Activated CD8-positive, alpha-beta memory T cell treated with anti-CD3 and anti-CD28 coated beads for 4 hours (primary cell): ENCODE data around the gene RWDD4.
"Not testable (repeated sequence)": the region's sequence is repeated elsewhere in the genome, so short reads cannot be mapped to it uniquely, and the experiment has no call there.

Source experiments
- DNase-seq, 2 donors: peaks; one replicate each; pipeline ENCODE4 v3.0.0-alpha.2; 2020; ENCODE audit warnings: low read depth in 2 of 2

The RWDD4 gene

DNA sequence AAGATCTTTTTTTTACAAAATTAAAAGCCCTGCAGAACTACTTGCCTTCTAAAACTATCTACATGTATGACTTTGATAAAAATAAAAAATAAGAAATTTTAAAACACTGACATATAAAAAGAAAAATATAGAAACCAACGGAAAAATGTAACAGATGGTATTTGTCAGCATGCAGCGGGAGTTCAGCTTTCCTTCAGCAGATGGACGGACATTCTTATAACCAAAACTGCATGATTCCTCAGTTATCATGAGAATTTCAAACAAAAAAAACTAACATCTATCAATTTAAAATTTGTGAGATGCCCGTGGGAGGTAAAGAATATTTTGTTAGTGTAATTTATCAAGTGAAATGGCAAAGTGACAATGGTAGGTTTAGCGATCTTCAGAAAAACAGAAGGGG is 23.2 kb downstream of the RWDD4 start:
- no peak for DNase-seq

DNA sequence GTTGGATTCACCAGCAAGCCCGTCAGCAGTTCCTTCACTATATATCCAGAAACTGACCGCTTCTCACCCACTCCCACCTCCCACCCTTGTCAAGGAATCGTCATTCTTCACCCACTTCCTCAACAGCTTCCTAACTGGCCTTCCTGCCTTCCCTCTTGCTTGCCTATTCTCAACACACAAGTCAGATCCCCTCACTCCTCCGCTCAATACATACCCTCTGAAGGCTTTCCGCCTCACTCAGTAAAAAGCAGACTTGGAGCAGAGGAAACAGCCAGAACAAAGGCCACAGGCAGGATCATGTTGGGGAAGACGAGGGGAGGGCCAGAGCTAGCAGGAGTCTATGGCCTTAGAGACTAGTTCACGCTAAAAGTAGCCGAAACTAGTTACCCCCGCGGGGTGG is 23.7 kb downstream of the RWDD4 start:
- no peak for DNase-seq

DNA sequence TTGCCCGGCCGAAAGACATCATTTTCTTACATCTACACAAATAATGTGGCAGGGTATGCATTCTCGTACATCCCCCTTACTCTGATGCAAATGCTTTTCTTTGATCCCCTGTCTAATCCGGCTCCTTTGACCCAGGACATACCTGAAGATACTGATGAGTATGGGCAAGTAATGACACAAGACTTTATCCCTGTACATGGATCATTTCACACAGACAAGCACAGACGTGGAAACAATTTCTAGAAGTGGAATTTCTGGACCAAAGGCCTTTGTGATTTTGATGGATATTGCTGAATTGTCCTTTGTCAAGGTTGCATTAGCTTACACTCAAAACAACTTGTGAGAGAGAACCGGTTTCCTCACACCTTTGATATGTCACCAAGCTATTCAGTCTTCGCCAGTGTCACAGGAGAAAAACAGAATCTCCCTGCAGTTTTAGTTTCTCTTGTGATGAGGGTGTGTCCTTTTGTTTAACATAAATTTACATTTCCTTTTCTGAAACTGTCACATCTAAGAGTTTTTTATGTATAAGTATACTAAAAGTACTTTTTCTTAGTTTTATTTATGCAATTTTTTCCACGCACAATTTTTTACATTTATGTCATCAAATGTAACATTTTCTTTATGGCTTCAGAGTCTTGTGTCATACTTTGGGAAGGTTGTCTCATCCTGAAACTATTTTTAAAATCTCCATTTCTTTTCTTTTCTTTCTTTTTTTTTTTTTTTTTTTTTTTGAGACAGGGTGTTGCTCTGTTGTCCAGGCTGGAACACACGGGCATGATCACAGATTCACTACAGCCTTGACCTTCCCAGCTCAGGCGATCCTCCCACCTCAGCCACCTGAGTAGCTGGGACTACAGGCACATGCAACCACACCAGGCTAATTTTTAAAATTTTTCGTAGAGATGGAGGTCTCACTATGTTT is 25.2 kb downstream of the RWDD4 start:
- DNase-seq: no peak

DNA sequence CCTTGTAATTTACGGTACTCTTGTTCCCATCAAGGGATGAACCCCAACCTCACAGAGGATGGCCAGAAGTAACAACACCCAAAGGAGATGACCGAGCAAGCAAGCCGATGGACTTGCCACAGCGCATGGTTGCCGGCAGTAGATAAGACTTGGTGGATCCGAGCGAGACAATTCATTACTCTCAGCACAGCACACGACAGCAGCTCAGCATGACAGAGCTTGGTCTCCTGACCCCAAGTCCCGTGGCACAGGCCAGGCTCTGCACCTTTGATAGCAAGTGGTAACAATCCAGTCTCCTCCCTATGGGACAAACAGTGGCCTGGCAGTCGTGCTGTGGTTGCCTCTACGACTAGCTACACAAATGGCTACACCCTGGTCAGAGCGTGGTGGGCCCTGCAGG is 26.3 kb downstream of the RWDD4 start:
- DNase-seq: no peak

DNA sequence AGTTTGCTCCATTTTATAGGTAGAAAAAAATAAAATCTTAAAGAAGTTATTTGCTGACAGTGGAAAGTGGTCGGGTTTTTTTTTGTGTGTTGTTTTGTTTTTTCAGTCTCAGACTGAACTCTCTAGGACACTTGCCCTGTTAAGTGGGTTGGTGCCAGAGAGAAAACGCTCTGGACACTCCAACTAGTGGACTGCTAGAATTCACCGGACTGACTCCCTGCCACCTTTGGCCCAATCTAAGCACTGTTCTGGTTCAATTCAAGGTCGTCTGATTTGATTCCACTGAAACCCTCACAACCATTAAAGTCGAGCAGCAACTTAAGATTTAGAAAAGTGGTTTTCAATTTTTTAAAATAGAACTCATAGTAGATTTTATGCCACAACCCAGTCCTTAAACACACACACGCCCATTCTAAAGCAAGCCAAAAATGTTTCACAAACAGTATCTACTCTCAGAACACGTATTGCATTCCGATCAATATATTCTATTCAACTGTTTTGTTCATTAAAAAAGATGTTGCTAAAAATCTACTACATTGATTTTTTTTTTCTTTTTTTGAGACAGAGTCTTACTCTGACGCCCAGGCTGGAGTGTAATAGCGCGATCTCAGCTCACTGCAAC is 27.3 kb downstream of the RWDD4 start:
- no peak for DNase-seq

DNA sequence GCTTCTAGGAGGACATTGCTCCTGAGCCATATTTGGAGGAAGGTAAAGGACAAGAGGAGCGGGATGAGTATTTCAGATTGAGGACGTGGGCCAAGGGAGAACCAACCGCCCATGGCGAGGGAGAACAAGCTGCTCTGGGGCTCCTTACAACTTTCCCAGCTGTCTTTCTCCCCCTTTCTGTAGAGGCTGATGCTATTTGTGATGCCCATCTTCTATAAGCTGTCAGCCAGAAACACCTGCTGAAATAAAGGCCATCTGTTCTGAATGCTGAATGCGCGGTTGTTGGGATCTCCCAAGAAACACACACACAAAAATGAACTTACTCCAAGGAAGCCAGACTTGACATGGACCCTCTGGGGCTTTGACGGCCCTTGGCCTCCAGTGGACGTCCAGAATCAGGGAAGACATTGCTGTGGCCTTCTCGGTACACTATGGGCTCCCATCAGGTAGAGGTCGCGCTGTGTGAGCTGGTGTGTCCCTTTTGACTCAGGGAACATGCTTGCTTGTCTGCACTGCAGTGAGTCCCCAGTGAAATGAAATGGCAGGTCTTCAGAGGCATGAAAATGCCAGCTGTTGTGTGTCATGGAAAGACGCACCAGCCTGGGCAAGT is 30.9 kb downstream of the RWDD4 start:
- DNase-seq: no peak

DNA sequence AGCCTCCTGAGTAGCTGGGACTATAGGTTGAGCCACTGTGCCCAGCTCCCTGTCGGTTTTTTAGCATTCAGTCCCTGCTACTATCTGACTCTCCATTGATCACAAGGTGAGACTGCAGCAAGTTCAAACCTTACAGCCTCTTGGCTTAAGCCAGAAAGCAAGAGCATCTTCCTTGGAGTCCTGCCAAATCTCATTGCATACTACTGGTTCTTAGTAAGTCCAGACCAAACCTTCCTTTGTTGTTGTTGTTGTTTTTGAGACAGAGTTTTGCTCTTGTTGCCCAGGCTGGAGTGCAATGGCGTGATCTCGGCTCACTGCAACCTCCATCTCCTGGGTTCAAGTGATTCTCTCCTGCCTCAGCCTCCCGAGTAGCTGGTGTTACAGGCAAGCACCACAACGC is 31.7 kb downstream of the RWDD4 start:
- DNase-seq: not testable (repeated sequence)

DNA sequence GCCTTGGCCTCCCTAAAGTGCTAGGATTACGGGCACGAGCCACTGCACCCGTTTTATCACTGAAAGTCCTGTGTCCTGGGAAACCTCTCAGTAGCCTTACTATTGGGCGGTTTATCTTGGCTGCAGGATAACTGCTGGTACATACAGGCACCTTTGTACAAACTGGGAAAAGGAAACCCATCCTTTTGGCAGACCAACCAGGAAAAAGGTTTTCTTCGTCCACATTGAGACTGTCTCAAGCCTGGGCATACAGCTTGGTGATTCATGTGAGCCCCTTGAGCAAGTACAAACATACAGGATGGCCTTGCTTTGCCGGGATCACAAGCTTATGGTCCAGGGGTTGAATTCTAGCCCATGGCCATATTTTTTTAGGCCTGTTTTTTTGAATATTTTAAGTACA is 32.8 kb downstream of the RWDD4 start:
- DNase-seq: no peak

DNA sequence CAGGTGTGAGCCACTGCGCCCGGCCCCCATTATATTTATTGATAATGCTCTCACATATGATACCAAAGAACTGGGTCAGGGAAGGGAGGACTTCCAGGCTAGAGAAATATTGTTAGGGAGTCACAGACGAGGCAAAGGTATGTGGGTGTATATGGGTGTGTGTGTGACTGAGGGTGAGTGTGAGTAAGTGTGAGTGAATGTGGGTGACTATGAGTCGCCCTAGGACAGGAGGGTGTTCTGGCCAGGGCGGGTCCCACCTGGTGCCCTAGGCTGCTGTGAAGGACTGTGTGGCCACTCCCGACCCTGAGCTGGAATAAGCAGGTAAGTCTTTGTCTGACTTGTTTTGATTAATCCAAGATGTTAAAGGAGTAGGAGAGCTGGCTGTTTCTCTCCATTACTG is 34.4 kb downstream of the RWDD4 start:
- DNase-seq: no peak

DNA sequence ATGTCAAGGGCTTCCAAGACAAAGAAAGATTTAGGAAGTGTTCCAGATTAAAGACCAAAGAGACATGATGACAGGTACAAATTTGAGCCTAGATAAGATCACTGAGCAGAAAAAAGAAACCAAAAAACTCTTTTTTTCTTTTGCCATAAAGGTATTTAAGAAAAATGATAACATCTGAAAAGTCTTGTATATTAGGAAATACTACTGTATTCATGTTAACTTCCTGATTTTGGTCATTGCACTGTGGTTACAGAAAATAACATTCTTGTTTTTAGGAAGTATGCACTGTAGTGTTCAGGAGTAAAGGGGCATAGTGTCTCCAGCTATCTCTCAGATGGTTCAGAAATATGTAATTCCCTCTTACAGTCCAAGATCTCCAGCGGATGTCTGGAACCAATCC is 37.1 kb downstream of the RWDD4 start:
- DNase-seq: no peak

DNA sequence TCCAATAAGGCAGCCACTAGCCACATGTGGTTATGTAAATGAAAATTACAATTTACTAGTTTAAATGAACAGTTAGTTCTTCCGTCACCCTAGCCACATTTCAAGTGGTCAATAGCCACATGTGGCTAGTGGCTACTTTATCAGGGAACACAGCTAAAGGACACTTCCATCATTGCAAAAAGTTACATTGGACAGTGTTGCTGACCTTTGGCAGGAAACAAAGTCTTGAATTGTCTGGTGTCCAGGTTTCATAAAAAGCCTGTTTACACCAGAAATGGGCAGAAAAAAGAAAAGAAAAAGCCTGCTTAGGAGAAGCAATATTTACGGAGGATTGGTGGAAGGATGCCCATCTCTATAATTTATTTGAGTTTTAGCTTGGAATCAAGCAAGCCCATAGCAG is 38.6 kb downstream of the RWDD4 start:
- no peak for DNase-seq

DNA sequence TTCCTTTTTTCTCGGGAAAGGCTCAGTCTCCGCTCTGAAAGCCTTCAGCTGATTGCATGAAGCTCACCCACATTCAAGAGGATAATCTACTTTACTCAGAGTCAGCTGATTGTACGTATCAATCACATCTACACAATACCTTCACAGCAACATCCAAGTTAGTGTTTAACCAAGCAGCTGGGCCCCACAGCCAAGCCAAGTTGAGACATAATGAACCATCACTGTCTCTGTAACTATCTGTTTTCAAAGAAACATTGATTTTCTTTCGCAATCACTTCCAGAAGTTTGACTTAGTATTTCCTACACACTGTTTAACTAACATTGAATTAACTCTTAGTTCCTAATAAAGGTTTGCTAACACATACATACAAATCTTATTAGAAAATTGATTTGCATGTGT is 40.3 kb downstream of the RWDD4 start:
- DNase-seq: no peak

DNA sequence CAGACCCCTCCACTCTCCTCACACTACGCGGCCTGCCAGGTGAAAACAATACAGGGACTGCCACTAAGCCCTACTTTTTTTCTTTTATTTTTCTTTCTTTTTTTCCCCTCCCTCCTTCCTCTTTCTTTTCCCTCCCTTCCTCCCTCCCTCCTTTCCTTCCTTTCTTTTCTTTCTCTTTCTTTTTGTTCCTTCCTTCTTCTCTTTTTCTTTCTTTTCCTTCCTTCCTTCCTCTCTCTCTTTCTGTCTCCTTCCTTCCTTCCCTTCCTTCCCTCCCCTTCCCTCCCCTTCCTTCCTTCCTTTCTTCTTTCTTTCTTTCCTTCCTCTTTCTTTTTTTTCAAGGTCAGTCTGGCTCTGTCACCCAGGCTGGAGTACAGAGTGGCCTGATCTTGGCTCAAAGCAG is 41.9 kb downstream of the RWDD4 start:
- no peak for DNase-seq

DNA sequence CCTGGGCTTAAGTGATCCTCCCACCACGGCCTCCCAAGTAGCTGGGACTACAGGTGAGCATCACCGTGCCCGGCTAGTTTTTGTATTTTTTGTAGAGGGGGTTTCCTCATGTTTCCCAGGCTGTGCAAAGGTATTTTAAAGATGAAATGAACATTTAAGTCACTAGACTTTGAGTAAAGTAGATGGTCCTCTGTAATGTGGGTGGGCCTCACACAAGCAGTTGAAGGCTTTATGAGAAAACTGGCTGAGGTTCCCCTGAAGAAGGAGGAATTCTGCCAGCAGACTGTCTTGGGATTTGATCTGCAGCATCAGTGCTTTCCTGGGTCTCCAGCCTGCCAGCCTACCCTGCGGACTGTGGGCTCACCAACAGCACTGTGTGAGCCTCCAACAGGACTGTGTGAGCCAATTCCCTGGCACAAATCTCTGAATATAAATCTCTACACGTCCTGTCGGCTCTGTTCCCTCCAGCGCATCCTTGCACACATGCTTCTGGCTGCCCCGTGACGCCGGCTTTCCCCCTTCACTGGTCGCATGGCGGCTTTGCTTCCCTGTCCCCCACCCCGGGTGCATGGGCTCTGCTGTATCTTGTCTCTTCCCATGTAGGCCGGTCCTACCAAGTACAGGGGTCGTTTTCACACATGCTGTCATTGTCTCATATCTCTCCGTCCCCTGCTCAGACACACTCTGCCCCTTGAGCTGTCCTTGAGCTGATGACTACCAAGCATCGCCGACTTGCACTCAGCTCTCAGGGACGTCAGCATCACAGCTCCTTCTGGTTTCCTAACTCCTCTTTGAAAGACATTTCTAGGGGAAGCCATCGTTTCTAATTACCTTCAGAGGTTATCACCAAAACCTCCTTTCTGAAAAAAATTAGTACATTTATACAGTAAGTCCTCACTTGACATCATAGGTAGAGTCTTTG is 46.4 kb downstream of the RWDD4 start:
- no peak for DNase-seq

DNA sequence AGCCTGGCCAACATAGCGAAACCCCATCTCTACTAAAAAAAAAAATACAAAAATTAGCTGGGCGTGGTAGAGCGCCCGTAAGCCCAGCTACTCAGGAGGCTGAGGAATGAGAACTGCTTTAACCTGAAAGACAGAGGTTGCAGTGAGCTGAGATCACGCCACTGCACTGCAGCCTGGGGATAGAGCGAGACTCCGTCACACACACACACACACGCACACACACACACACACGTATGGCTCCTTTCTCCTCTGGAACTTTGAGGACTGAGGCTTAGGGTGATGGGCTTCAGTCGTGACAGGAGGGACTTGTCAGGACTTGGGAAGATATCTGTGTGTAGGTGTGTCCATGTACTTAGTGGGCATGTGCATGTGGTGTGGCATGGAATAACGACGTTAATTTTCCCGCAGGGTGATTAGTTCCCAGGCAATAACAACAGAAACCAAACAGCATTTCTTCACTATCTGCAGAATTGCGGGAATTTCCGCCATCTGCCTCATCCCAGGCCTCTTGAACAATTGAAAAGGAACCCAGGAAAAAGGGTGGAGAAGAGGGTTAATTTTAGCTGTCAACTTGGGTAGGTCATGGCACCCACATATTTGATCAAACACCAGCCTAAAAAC is 47.7 kb downstream of the RWDD4 start:
- no peak for DNase-seq

DNA sequence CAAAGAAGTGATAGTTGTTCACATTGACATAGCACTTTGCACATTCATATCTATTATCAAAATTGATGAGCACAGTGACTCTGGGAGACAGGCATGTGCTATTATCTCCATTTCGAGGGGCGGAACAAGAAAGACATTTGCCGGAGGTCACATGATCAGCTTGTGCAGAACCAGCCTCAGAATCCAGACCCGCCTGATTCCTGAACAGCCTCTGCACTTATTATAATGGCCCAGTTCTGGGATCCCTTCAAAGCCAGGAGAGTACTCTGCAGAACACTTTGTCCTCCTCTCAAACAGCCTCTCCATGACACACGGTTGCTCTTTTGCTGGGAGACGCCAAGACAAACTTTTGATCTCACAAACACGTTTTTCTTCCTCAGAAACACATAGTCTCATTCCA is 48.4 kb downstream of the RWDD4 start:
- no peak for DNase-seq

DNA sequence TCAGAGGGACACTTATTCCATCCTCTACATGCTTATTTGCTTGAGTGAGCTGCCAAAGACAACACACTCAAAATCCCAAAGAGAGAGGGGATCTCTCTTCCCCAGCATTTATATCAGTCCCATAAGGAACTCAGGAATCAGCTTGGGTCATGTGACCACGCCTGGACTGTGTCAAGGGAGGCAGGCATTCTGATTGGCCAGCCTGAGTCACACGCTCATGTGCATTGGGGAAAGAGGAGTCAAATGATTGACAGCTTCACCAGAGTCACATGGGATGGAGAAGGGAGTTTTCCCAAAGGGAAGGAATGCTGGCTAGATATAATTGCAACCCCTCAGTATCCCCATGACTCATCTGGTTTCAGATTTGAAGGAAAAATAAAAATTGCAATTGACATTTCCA is 49.0 kb downstream of the RWDD4 start:
- DNase-seq: no peak

DNA sequence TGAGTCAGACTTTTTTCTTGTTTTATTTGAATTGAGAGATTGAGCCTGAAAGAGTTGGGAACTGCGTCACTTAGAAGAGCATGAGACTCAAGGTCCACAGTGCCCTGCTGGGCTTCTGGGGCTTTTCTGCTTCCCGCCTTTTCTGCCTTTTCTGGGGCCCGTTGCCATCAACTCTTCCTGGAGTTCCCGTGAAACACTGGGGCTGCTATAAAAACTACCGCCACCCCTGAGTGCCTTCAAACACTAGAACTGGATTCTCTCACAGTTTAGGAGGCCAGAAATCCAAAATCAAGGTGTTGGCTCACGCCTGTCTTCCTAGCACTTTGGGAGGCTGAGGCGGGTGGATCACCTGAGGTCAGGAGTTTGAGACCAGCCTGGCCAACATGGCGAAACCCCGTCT is 49.8 kb downstream of the RWDD4 start:
- DNase-seq: no peak

DNA sequence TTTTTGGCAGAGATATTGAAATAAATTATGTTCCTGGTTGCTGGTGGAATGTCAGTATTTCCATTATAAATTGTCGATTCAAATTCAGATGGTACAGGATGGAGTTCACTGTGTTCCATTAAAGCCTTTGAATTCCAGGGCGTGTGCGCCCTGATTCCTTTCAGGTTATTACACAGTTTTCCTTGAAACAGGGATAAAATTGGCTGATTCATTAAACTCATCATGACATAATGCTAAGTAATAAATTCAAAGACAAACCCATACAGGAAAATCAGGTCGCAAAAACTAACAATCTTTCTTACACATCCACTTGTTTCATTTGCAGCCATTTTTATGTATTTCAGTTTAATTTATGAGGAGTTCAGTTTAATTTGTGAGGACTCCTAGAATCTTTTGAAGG is 51.1 kb downstream of the RWDD4 start:
- DNase-seq: no peak

DNA sequence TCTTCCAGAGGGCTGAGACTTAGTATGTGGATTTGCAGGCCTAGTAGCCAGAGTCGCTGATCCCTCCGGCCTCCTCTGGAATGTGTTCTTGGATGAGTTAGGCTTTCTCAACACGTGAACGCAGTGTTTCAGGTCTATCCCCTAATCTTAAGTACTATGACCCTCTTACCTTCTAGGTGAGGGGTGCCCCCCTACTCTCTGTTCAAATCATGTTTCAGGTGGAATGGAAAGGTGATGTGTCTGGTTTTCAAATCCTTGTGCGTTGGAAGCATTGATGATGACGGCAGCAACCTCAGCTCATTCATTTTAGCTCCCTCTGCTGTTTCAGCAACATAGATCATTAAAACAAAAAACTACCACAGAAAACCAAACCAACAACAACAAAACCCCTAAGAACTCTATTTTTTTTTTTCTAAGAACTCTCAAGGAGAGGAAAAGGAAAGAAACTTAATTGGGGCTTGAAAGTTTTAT is 56.4 kb downstream of the RWDD4 start:
- no peak for DNase-seq

DNA sequence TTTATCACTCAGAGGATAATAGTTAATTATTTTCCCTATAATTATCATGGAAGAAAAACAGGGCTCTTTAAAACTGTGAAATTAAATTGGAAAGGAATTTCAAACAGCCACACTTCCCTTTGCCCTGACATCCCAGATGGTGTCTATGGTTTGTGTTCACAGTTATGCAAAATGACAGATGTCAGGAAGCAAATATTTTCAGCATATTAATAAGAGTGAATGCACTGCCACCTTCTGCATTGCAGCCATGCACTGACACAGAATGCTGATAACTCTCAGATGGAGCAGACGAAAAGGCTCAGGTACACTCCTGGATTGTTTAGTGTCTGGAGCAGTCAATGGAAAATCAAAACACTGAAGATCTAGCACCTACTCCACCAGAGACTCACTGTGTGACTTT is 57.6 kb downstream of the RWDD4 start:
- DNase-seq: no peak
